Measurements from ENCODE around the gene SLIT1.
A peak's percentile ranks its signal among the peaks of the same experiment; 100 is the strongest.

SLIT1 gene

GRCh38 chr10:96987842-96988175 lies 197.9 kb downstream of the SLIT1 start:
- no peak for DNase-seq (ENCODE audit: low spot score)
- no peak for TF ChIP-seq CTCF (IDR thresholded peaks at IDR 0.05; ENCODE audit: extremely low read depth, missing control alignments)

GRCh38 chr10:96987141-96987841 lies 198.5 kb downstream of the SLIT1 start:
- no peak for TF ChIP-seq CTCF (IDR thresholded peaks at IDR 0.05; ENCODE audit: extremely low read depth, missing control alignments)
- no peak for DNase-seq (ENCODE audit: low spot score)

- TF ChIP-seq CTCF (IDR thresholded peaks at IDR 0.05; ENCODE audit: extremely low read depth, missing control alignments), result no peak
- no peak for DNase-seq (ENCODE audit: low spot score)
These were observed 199.4 kb downstream of the SLIT1 start for GRCh38 chr10:96986200-96986856.

GRCh38 chr10:96984541-96985131 lies 201.1 kb downstream of the SLIT1 start:
- peak; percentile 68 for DNase-seq (ENCODE audit: low spot score)
- no peak for TF ChIP-seq CTCF (IDR thresholded peaks at IDR 0.05; ENCODE audit: extremely low read depth, missing control alignments)

GRCh38 chr10:96982149-96982930 lies 203.4 kb downstream of the SLIT1 start:
- no peak for DNase-seq (ENCODE audit: low spot score)
- no peak for TF ChIP-seq CTCF (IDR thresholded peaks at IDR 0.05; ENCODE audit: extremely low read depth, missing control alignments)

- peak; percentile 62 for DNase-seq (ENCODE audit: low spot score)
These were observed 207.1 kb downstream of the SLIT1 start for GRCh38 chr10:96978621-96979154.

More at GRCh38 chr10:96978621-96979154, 207.1 kb downstream of the SLIT1 start:
- no peak for TF ChIP-seq CTCF (IDR thresholded peaks at IDR 0.05; ENCODE audit: extremely low read depth, missing control alignments)
